ENCODE data around the gene BFAR. TPM values are rescaled to one million over a fixed set of nuclear protein-coding genes. Genes with fewer than 3 reads are reported as not detected.
"Not testable (repeated sequence)": the region's sequence is repeated elsewhere in the genome, so short reads cannot be mapped to it uniquely, and the experiment has no call there.

Gene BFAR
- total RNA-seq, 1 donor from 2014 or later = 54.8 TPM

- peaks cover 1% of the 10 kb centered on the region for H3K27me3 Mint-ChIP-seq (ENCODE audit: low read depth)
- intact Hi-C loops (cut with micrococcal nuclease) = no loop called here
- H3K9me3 Mint-ChIP-seq = no peaks in the 10 kb centered on the region
- no peaks in the 10 kb centered on the region for H3K4me1 Mint-ChIP-seq (ENCODE audit: low read depth)
- H3K27ac Mint-ChIP-seq = no peak overlapping the region
- DNase-seq (ENCODE audit: low spot score) = no peak
- H3K4me3 Mint-ChIP-seq (ENCODE audit: low read depth) = no peak overlapping the region
- H3K36me3 Mint-ChIP-seq (ENCODE audit: low read depth) = no peaks in the 10 kb centered on the region
Observed at GRCh38 chr16:14681115-14681514, 48.4 kb downstream of the BFAR start.

GRCh38 chr16:14682121-14682520 lies 49.4 kb downstream of the BFAR start:
- Mint-ChIP-seq H3K36me3 (ENCODE audit: low read depth) (no peaks in the 10 kb centered on the region), H3K27ac (no peak overlapping the region), H3K4me3 (ENCODE audit: low read depth) (no peak overlapping the region), H3K27me3 (ENCODE audit: low read depth) (no peaks in the 10 kb centered on the region), H3K4me1 (ENCODE audit: low read depth) (no peaks in the 10 kb centered on the region), H3K9me3 (no peaks in the 10 kb centered on the region)
- DNase-seq (ENCODE audit: low spot score) = no peak
- intact Hi-C loops (cut with micrococcal nuclease) = no loop called here

- H3K36me3 Mint-ChIP-seq (ENCODE audit: low read depth); H3K9me3 Mint-ChIP-seq; DNase-seq (ENCODE audit: low spot score); intact Hi-C loops (cut with micrococcal nuclease); H3K27ac Mint-ChIP-seq; H3K4me3 Mint-ChIP-seq (ENCODE audit: low read depth); H3K27me3 Mint-ChIP-seq (ENCODE audit: low read depth); H3K4me1 Mint-ChIP-seq (ENCODE audit: low read depth): not testable (repeated sequence)
Observed at GRCh38 chr16:14685870-14686793, 53.4 kb downstream of the BFAR start.

- H3K9me3 Mint-ChIP-seq; H3K4me3 Mint-ChIP-seq (ENCODE audit: low read depth); H3K4me1 Mint-ChIP-seq (ENCODE audit: low read depth); H3K27me3 Mint-ChIP-seq (ENCODE audit: low read depth); H3K36me3 Mint-ChIP-seq (ENCODE audit: low read depth); DNase-seq (ENCODE audit: low spot score); H3K27ac Mint-ChIP-seq; intact Hi-C loops (cut with micrococcal nuclease): not testable (repeated sequence)
Observed at GRCh38 chr16:14694129-14694528, 61.4 kb downstream of the BFAR start, which contains the start of gene PLA2G10. Gene PLA2G10 (minus strand): TSS chr16:14694308. CDS start chr16:14694229, 79 bp downstream.

GRCh38 chr16:14701859-14702258 lies 69.1 kb downstream of the BFAR start:
- H3K27ac Mint-ChIP-seq; H3K9me3 Mint-ChIP-seq; H3K4me3 Mint-ChIP-seq (ENCODE audit: low read depth); H3K27me3 Mint-ChIP-seq (ENCODE audit: low read depth); H3K36me3 Mint-ChIP-seq (ENCODE audit: low read depth); DNase-seq (ENCODE audit: low spot score); H3K4me1 Mint-ChIP-seq (ENCODE audit: low read depth); intact Hi-C loops (cut with micrococcal nuclease): not testable (repeated sequence)

- H3K9me3 Mint-ChIP-seq; DNase-seq (ENCODE audit: low spot score); H3K4me3 Mint-ChIP-seq (ENCODE audit: low read depth); H3K36me3 Mint-ChIP-seq (ENCODE audit: low read depth); H3K27ac Mint-ChIP-seq; H3K4me1 Mint-ChIP-seq (ENCODE audit: low read depth); intact Hi-C loops (cut with micrococcal nuclease); H3K27me3 Mint-ChIP-seq (ENCODE audit: low read depth): not testable (repeated sequence)
Observed at GRCh38 chr16:14702672-14703071, 69.9 kb downstream of the BFAR start.

- DNase-seq (ENCODE audit: low spot score); H3K36me3 Mint-ChIP-seq (ENCODE audit: low read depth); H3K27me3 Mint-ChIP-seq (ENCODE audit: low read depth); H3K4me1 Mint-ChIP-seq (ENCODE audit: low read depth); intact Hi-C loops (cut with micrococcal nuclease); H3K4me3 Mint-ChIP-seq (ENCODE audit: low read depth); H3K9me3 Mint-ChIP-seq; H3K27ac Mint-ChIP-seq: not testable (repeated sequence)
Observed at GRCh38 chr16:14703156-14704011, 70.6 kb downstream of the BFAR start, which contains the start of gene NPIPA3. Gene NPIPA3 (plus strand): TSS chr16:14703411. CDS start chr16:14708944, 5,533 bp downstream.

Other genes starting within 250 kb of the BFAR start
- gene PARN, start 2.7 kb upstream of the BFAR start, total RNA-seq = 52.8 and 56.6 TPM in 2 replicates
- gene PLA2G10, start 61.4 kb downstream of the BFAR start, total RNA-seq = not detected in 2 replicates
- gene NPIPA3, start 70.5 kb downstream of the BFAR start, total RNA-seq = 1.2 and 1.6 TPM in 2 replicates
- gene NPIPA2, start 109.6 kb downstream of the BFAR start, total RNA-seq = 4.8 and 5.1 TPM in 2 replicates
- gene NOMO1, start 200.8 kb downstream of the BFAR start, total RNA-seq = 79.6 and 88.1 TPM in 2 replicates

All from activated T-helper 2 cell treated with anti-CD3 and anti-CD28 coated beads, Interferon-gamma antibody, Interleukin-2, Interleukin-4, amounts not matched to agents 10 μg/mL and 5 μg/mL and 100 μg/mL, durations not matched to agents 14 hours and 24 hours and 36 hours (primary cell).